ENCODE results near the gene SPTBN5.

Gene SPTBN5

DNA sequence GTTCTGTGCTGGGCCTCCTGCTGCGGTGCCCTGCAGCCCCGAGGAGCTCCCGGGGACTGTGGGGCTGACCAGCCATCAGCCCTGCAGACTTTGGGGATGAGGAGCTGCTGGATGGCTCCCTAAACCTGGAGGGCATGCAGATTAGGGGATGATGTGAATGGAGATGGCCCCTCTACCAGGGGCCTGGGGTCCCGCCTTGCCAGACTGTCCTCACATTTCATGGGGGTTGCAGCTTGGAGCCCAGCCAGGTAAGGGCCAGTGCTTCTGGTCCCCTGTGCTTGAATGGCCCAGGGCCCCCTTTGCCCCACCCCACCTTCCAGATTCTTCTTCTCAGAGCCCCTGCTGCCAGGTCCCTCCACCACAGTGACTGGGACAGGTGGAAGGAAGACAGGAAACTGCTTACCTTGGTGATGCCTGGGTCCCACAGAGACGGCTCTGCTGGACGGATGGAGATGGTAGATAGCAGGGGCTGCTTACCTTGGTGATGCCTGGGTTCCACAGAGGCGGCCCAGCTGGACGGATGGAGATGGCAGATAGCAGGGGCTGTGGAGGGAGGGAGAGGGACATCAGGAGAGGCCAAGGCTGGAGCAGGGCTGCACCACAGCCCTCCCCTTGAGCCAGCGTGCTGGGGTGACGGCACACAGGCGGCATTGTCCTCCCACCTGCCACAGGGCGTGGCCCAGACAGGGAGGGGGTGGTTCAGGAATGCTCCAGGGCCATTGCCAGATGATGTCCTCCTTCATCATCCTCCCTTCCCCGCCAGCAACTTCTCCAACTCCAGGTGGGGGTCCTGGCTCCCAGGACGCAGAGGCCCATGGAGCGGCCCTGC lies at the start of gene SPTBN5:
Gene SPTBN5 (minus strand): TSS at position 632 of the 829 bp plus-strand sequence. CDS start 556 bp downstream, at position 76.
- no peak for DNase-seq (ENCODE audit: low read depth, low spot score)

GRCh38 chr15:41942886-41943285 lies 49.0 kb upstream of the SPTBN5 start:
- no peak for DNase-seq (ENCODE audit: low read depth, low spot score)

DNA sequence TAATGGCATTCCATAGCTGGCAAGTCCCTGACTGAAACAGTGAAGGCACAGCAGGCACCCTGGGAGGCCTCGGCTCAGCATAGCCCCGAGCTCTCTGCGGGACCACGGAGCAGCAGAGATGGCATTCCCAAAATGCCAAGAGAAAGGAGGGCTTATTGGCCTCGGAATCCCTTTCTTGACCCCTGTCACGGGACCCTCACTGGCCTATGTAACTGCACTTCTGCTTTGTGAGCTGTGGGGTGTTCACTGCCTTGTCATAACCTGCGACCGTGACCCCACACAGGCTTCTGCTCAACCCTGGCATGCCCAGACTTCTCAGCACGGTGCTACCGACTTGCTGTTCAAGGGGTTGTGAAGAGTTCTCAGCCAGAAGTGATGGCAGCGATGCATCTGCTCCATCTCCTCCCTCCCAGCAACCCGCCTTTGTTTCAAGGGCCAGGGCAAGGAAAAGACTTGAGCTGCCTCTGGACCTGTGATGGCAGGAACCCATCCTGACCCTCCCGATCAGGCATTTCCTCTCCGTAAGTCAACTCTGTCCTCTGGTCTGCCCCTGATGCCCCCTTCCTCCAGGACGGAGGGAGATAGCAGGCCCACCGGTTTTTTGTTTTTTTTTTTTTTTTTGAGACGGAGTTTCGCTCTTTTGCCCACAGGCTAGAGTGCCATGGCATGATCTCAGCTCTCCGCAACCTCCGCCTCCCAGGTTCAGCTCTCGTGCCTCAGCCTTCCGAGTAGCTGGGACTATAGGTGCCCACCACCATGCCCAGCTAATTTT lies 48.0 kb upstream of the SPTBN5 start:
- no peak for DNase-seq (ENCODE audit: low read depth, low spot score)

DNA sequence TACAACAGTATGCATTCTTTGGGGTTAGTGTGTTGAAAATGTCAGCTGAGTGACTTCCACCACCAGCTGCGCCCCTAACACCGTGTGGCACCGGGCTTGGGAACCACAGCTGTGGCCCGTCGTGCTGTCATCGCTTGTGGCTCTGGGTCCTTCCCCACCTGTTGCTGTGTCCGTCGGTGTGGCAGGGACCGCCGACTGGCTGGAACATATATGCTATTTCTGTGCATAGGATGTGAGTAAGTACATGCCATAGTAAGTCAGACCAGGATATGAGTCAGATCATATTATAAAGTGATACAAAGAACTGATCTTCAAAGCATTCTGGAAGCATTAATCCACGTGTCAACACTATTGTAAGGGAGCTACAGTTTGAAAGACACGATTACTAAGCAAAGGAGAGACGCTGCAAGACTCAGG lies 46.6 kb upstream of the SPTBN5 start:
- no peak for DNase-seq (ENCODE audit: low read depth, low spot score)

DNA sequence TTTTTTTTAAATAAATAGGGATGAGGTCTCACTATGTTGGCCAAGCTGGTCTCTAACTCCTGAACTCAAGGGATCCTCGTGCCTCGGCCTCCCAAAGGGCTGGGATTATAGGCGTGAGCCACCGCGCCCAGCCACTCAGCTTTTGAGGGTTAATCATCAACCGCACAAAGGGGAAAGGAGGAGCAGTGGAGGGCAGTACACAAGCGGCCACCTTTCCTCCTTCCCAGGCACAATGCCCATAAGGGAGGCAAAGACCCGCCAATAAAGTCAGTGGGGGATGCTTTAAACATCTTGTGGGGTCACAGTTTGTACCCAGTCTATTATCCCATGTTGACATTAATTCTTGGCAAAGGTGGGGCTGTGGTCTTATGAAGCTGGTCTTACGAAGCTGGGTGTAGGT lies 46.1 kb upstream of the SPTBN5 start:
- DNase-seq (ENCODE audit: low read depth, low spot score), result no peak

- no peak for DNase-seq (ENCODE audit: low read depth, low spot score)
Measured at GRCh38 chr15:41937568-41937923, 43.7 kb upstream of the SPTBN5 start.

DNA sequence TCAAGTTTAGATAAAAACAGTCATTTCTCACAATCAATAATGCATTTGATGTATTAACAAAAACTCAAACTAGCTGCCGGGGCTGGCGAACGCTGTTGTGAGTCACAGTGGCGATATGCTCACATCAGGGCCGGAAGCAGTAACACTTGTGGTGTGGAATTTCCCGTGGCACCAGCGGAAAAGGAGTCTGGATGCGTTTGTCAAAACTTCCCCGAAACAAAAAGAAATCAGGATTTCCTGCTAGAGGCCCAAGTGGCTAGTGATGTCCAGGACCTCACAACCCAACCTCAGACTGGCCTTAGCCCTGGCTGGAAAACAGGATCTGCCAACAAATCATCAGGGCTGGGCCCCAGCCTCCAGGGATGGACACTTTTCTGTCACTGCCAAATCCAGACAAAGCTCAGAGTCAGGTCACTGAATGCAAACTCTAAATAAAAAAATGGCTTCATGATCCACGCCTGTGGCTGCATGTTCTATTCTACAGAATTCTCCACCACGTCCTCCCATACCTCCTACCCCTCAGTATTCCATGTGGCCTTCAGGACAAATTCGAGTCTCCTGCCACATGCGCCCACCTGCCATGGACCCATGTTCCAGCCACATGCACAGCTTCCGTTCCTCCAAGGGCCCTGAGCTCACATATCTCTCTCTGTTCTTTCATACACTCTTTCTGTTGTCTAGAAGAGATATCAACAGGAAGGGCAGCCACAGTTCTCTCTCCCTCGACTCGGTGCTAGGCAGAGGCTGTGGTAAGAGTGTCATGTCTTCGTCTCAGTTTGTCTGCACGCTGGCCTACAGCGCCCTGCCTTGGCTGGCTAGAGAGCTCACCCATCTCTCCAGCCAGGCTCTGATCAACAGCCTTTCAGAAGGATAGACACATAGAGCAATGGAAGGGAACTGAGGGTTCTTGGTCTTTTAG lies 43.1 kb upstream of the SPTBN5 start:
- no peak for DNase-seq (ENCODE audit: low read depth, low spot score)

DNA sequence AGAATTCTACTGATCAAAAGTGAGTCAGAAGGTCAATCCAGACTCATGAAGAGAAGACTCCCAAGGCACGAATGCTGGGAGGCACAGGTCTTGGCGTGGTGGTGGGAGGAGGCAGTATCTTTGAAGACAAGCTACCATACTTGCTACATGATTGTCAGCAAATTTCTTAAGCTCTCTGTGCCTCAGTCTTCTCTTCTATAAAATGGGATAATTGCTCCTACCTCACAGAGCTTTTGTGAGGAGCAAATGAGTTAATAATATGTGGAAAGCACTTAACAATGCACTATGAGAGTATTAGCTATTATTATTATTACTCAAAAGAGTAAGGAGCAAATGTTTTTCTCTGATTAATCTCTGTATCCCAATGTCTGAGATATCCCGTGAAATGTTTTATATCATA lies 42.3 kb upstream of the SPTBN5 start:
- DNase-seq (ENCODE audit: low read depth, low spot score), result no peak

DNA sequence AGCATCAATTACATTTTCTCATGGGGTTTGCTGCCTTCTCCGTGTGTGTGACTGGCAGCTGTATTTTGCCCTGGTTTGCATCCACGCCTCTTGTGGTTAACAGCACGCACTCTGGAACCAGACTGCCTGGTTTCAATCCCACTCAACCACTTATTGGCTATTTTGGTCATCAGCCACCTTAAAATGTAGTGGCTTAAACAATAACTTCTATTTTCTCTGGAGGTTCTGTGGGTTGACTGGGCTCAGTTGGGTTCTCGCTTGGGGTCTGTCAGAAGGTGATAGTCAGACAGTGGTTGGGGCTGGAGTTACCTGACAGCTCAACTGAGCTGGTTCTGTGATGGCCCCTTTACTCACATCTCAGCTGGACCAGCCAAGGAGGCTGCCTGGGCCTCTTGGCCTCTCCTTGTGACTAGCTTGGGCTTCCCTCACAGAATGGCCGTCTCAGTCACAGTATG lies 41.7 kb upstream of the SPTBN5 start:
- DNase-seq (ENCODE audit: low read depth, low spot score), result no peak

GRCh38 chr15:41934843-41935242 lies 41.0 kb upstream of the SPTBN5 start:
- DNase-seq (ENCODE audit: low read depth, low spot score), result no peak

DNA sequence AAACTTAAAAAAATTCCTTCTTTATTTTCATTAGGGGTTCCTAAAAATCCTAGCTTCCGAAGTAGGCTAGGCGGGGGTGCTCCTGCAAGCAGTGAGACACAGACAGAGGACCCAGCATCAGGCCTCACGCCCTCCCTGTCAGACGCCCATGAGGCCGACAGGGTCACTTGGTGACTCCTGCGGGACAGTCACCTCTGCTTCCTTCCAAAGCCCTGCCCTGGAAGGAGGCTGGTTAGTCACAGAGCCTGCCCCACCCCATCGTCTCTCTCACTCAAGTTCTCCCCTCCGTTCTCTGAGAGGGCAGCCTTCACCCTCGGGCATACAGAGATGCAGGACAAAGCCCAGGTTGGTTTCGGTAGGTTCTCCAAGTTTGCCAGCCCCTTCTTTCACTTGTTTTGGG lies 39.9 kb upstream of the SPTBN5 start:
- DNase-seq (ENCODE audit: low read depth, low spot score), result no peak

GRCh38 chr15:41933326-41933725 lies 39.5 kb upstream of the SPTBN5 start:
- DNase-seq (ENCODE audit: low read depth, low spot score), result no peak

DNA sequence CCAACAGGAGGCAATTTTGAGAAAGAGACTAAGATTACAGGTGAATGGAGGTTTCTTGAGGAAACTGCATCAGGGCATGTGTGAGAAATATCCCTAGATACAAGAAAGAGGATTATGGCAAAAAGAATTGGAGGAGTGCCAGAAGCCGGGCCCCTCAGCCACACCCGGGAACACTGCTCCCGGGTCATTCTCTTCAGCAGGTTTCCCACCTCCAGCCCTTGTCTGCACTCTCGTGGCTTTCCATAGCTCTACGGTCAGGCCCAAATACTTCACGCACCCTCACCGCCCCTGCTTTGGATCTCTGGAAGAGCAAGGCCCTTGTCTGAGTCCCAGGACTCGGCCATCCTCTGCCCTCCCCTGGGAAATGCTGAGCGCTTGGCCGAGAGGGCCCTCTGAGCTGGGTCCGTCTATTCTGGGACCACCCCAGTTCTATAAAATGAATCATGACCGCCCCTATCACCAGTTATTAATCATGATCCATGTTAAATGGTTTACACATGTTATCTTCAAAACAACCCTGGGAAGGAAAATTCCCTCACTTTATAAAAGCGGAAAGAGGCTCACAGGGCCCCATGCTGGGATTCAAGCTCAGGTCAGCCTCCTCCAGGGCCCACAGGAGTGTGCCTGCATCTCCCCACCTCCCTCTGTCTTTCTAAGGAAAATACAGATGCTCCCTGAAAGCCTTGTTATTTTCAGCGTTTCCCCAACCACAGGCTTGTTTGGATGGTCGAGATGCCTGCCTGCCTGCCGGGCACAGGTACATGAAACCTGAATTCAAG lies 38.8 kb upstream of the SPTBN5 start:
- DNase-seq (ENCODE audit: low read depth, low spot score), result no peak

DNA sequence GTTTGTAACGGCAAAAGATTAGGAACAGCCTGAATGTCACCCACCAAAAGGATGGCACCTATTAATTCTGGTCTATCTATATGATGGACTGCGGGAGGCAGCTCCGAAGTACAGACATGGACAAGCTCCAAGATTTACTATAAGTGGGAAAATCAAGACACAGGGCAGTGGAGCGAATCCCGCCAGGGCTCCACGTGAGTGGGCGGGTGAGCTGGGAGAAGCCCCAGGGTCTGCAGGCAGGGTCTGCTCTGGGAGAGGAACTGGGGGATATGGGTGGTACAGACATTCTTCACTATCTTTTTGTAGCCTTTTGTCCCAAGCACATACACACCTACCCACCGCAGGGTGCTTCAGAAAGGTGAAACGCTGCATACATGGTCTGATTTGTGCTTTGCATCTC lies 38.2 kb upstream of the SPTBN5 start:
- no peak for DNase-seq (ENCODE audit: low read depth, low spot score)

GRCh38 chr15:41930867-41931222 lies 37.0 kb upstream of the SPTBN5 start:
- DNase-seq (ENCODE audit: low read depth, low spot score), result no peak

DNA sequence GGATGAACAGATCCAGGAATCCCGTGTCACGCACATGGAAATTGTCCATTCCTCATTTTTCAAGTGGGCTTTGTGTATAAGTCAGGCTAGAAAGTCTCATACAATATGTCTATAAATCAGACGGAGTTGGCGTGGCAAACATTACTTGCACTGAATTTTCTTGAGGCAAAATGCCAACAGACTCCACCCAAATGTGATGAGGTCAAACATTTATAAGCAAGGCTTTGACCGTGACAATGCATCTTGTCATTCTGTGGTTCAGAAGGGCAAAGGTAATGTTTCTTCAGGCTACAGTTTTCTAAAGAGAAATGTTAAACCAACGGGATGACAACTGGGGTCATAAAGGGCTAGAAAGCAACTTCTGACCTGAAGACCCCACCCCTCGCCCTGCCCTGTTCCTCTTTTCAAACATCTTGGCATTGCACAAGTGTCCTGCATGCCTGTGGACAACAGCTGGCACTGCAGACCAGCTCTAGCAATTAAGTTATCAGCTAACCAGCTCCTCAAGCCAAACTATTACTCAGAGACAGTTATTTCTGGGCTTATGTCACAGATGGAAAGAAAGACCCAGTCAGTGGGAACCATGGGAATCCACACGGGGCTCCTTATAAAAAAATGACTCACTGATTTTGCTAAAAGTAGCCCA lies 36.5 kb upstream of the SPTBN5 start:
- no peak for DNase-seq (ENCODE audit: low read depth, low spot score)

DNA sequence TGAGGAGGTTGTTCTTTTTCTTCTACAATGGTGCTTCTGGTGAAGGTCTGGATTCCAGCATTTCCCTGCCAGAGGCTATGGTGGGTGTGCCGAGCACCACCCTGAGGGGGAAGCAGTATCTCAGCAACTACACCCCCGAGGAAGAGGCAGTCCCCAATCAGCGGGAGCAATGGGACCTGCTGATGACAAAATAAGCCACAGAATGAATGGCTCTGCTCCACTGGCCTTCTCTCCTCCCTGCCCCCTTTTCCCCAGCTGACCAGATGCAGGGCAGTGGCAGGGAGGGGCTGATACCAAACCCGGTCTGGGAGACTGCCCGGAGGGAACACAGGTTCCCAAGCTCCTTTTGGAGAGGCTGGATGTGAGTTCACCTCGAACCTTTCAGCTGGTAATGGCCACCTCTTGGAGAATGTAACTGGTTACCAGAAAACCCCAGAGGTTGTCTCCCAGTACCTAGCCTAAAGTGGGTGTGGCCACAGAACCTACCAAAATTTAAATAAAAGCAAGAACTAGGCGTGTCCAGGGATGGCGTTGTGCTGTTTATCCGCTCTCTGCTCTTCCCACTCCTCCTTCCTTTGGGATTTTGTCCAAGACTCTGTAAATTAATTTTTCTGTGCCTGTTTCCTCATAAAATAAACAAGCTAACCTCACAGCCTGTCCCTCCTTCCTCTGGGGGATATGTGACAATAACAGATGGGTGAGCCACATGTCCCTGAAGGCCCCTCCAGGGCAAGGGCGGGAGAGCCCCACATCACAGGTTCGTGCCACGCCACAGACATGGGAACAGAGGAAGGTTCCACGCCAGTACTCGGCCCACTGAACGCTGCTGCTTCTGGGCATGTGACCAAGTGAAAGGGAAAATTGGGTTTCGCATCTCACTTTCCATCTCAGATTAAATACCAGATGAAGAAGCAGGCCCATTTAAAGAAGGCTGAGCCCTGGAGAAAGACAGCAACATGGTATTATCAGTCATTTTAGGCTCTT lies 35.1 kb upstream of the SPTBN5 start:
- DNase-seq (ENCODE audit: low read depth, low spot score), result no peak

DNA sequence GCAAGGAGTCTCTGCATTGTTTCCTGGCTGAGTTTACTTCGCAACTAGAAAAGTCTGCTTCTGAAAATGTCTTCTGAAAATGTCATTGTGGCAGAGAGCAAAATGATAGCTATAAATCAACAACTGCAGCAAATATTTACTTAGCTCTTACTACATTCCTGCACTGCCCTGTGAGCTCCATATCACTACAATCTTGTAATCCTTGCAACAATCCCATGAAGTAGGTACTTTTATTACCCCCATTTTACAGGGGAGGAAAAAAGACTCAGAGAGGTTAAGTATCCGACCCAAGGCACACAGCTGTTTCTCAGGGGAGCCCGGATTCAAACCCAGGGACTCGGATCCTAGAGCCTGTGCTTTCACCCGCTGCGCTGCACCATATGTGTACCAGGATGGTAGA lies 34.2 kb upstream of the SPTBN5 start:
- no peak for DNase-seq (ENCODE audit: low read depth, low spot score)

DNA sequence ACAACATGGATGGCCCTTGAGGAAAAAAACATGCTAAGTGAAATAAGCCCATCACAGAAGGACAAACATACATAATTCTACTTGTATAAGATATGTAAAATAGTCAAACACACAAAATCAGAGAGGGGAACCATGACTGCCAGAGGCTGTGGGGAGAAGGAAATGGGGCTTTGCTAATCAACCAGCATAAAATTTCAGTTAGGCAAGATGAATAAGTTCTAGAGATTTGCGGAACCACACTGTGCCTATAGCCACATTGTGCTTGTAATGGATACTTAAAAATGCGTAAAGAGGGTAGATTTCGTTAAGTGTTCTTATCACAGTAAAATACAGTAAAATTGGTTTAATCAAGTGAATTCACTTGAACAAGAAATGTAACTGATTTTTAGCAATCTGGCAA lies 33.7 kb upstream of the SPTBN5 start:
- no peak for DNase-seq (ENCODE audit: low read depth, low spot score)
